SK-N-SH (cell line): ENCODE measurements around the gene TAS2R13. TPM values are rescaled to one million over a fixed set of nuclear protein-coding genes. Genes with fewer than 3 reads are reported as not detected.

Experiments used
- CTCF ChIA-PET: fragments of 300-600, 350-600 bp; formaldehyde crosslinking; extraction: SDS; loops from one replicate; lab custom pipeline; 2021; lab: Yijun Ruan, JAX
- POLR2A ChIA-PET: fragments of 350-600 bp; sonication (Branson Sonifier 250); formaldehyde crosslinking; extraction: SDS; loops from one replicate; lab custom pipeline; 2020; ENCODE audit warnings: antibody characterized with exemption, inconsistent platforms; lab: Yijun Ruan, JAX
- DNase-seq: peaks from one replicate; pipeline ENCODE4 v3.0.0; 2012
- H2AFZ ChIP-seq: fragments of 200-600 bp; sonication (generic); 2 replicates; pipeline ENCODE4 v1.8.1; 2016; ENCODE audit warnings: antibody characterized with exemption, mild to moderate bottlenecking, low read depth
- H3F3A ChIP-seq: fragments of 200-600 bp; sonication (generic); replicated peaks from 2 replicates; pipeline ENCODE3; 2016; ENCODE audit warnings: antibody characterized with exemption, mild to moderate bottlenecking; ENCODE audit not compliant: insufficient read depth
- H3K27ac ChIP-seq, 2 experiments: fragments of 200-500 bp in 1 of 2; fragments of 200-600 bp in 1 of 2; sonication (Bioruptor generic) in 1 of 2; sonication (generic), shearing (Covaris generic) in 1 of 2; 2 replicates each; pipeline versions ENCODE4 v1.5.1 to v1.6.1; 2014 to 2016; ENCODE audit warnings: low read depth in 2 of 2, inconsistent platforms in 1 of 2, low read length in 1 of 2, mild to moderate bottlenecking in 1 of 2, mixed read lengths in 1 of 2
- H3K27me3 ChIP-seq: fragments of 200-600 bp; sonication (generic), shearing (Covaris generic); 2 replicates; pipeline ENCODE4 v1.6.1; 2016; ENCODE audit warnings: mixed run types; ENCODE audit not compliant: insufficient read depth
- H3K36me3 ChIP-seq, 2 experiments: fragments of 200-500 bp in 1 of 2; fragments of 200-600 bp in 1 of 2; sonication (Bioruptor generic) in 1 of 2; sonication (generic) in 1 of 2; replicated peaks in 1 of 2; 2 replicates each; pipeline versions ENCODE3 to v1.5.1; 2014 to 2016; ENCODE audit warnings: low read length in 1 of 2, mild to moderate bottlenecking in 1 of 2; ENCODE audit not compliant: insufficient read depth in 2 of 2, control insufficient read depth in 1 of 2
- H3K4me1 ChIP-seq, 2 experiments: fragments of 200-500 bp in 1 of 2; fragments of 200-600 bp in 1 of 2; sonication (Bioruptor generic) in 1 of 2; sonication (generic), shearing (Covaris generic) in 1 of 2; 2 replicates each; pipeline versions ENCODE4 v1.5.1 to v1.6.1; 2014 to 2016; ENCODE audit warnings: low read depth in 1 of 2, low read length in 1 of 2, mixed run types in 1 of 2; ENCODE audit not compliant: insufficient read depth in 2 of 2, control insufficient read depth in 1 of 2
- H3K4me2 ChIP-seq: fragments of 200-600 bp; sonication (generic), shearing (Covaris generic); 2 replicates; pipeline ENCODE4 v1.6.1; 2017; ENCODE audit warnings: mixed run types
- H3K4me3 ChIP-seq, 2 experiments: fragments of 200-500 bp in 1 of 2; fragments of 200-600 bp in 1 of 2; sonication (Bioruptor generic) in 1 of 2; sonication (generic), shearing (Covaris generic) in 1 of 2; 2 replicates each; pipeline versions ENCODE4 v1.5.1 to v1.8.1; 2014 to 2016; ENCODE audit warnings: low read depth in 2 of 2, inconsistent platforms in 1 of 2, low read length in 1 of 2, mild to moderate bottlenecking in 1 of 2, mixed read lengths in 1 of 2, moderate library complexity in 1 of 2
- H3K79me2 ChIP-seq: fragments of 200-600 bp; sonication (generic); 2 replicates; pipeline ENCODE4 v1.8.1; 2017; ENCODE audit warnings: mild to moderate bottlenecking; ENCODE audit not compliant: insufficient read depth
- H3K9ac ChIP-seq: fragments of 200-600 bp; sonication (generic); 2 replicates; pipeline ENCODE4 v1.6.1; 2017; ENCODE audit warnings: mixed run types
- H3K9me2 ChIP-seq: fragments of 200-600 bp; sonication (generic); 2 replicates; pipeline ENCODE4 v1.6.1; 2017; ENCODE audit warnings: mixed run types
- H3K9me3 ChIP-seq: fragments of 200-600 bp; sonication (generic); 2 replicates; pipeline ENCODE4 v1.6.1; 2017; ENCODE audit warnings: mixed run types, mild to moderate bottlenecking, moderate library complexity
- H4K20me1 ChIP-seq: fragments of 200-600 bp; sonication (generic); 2 replicates; pipeline ENCODE4 v1.6.1; 2017; ENCODE audit warnings: mild to moderate bottlenecking, mixed run types; ENCODE audit not compliant: insufficient read depth
- CTCF ChIP-seq: fragments of 200-600 bp; sonication (generic); IDR thresholded peaks from 2 replicates; pipeline ENCODE4 v1.6.1; 2017; ENCODE audit warnings: antibody characterized with exemption, mild to moderate bottlenecking, moderate library complexity
- FOXJ3 ChIP-seq: sonication (generic); formaldehyde crosslinking; IDR thresholded peaks from 2 replicates; pipeline ENCODE4 v1.5.1; 2020; ENCODE audit warnings: mild to moderate bottlenecking, missing genetic modification reagents
- FOXM1 ChIP-seq: IDR thresholded peaks from 2 replicates; pipeline ENCODE4 v1.4.0; 2012; ENCODE audit warnings: low read depth, mild to moderate bottlenecking
- JUND ChIP-seq: IDR thresholded peaks from 2 replicates; pipeline ENCODE4 v1.4.0; 2012
- NFIC ChIP-seq: IDR thresholded peaks from 2 replicates; pipeline ENCODE4 v1.4.0; 2012; ENCODE audit warnings: borderline replicate concordance
- NRF1 ChIP-seq: IDR thresholded peaks from 2 replicates; pipeline ENCODE4 v1.6.1; 2012; ENCODE audit warnings: low read depth, mild to moderate bottlenecking, low read length
- RCOR1 ChIP-seq: fragments of 150-350 bp; IDR thresholded peaks from 2 replicates; pipeline ENCODE4 v1.6.1; 2017; ENCODE audit warnings: antibody characterized with exemption, low read length
- SIN3A ChIP-seq: IDR thresholded peaks from 2 replicates; pipeline ENCODE4 v1.6.1; 2012; ENCODE audit warnings: low read depth, mild to moderate bottlenecking, low read length, moderate library complexity, borderline replicate concordance
- TAF1 ChIP-seq: IDR thresholded peaks from 2 replicates; pipeline ENCODE4 v1.6.1; 2012; ENCODE audit warnings: low read depth, mild to moderate bottlenecking, low read length, moderate library complexity, borderline replicate concordance
- TCF12 ChIP-seq: IDR thresholded peaks from 2 replicates; pipeline ENCODE4 v1.4.0; 2012
- YY1 ChIP-seq: IDR thresholded peaks from 2 replicates; pipeline ENCODE4 v1.4.0; 2012; ENCODE audit warnings: low read depth, mild to moderate bottlenecking
- ZBTB33 ChIP-seq: IDR thresholded peaks from 2 replicates; pipeline ENCODE4 v1.4.0; 2012; ENCODE audit warnings: low read depth, borderline replicate concordance
- polyA plus RNA-seq, 3 experiments: library from polyadenylated mRNA; depleted of rRNA; stranded (reverse); fragments of >200 nt; gene quantifications; 2 replicates each; pipeline ENCODE4 v1.2.3, GENCODE V29; 2012

The TAS2R13 gene
- polyA plus RNA-seq, 1 of the 3 experiments (the other 2 are of a cell fraction): not detected

- DNase-seq: no peak
- POLR2A ChIA-PET: no interaction called here
These were observed 48.4 kb upstream of the TAS2R13 start for GRCh38 chr12:10957741-10958140.

GRCh38 chr12:10956085-10956484 lies 46.7 kb upstream of the TAS2R13 start:
- no peak overlapping the region for H3K4me2 ChIP-seq
- no peaks in the 10 kb centered on the region for H3F3A ChIP-seq
- no peaks in the 10 kb centered on the region for H3K9me2 ChIP-seq
- no peak overlapping the region for H3K4me3 ChIP-seq
- no peaks in the 10 kb centered on the region for H4K20me1 ChIP-seq
- no peak for DNase-seq
- no peak overlapping the region for H3K27ac ChIP-seq
- no peaks in the 10 kb centered on the region for H3K4me1 ChIP-seq
- POLR2A ChIA-PET: no interaction called here
- no peaks in the 10 kb centered on the region for H3K27me3 ChIP-seq
- H3K79me2 ChIP-seq: peaks cover 31% of the 10 kb centered on the region
- H3K9ac ChIP-seq: no peak overlapping the region
- no peaks in the 10 kb centered on the region for H3K36me3 ChIP-seq
- no peaks in the 10 kb centered on the region; the same call in 1 of the 2 replicates for H3K9me3 ChIP-seq
- no peak overlapping the region for H2AFZ ChIP-seq
- TF ChIP-seq ZBTB33 (no peak), YY1 (no peak), SIN3A (no peak), NFIC (no peak), FOXM1 (no peak), TAF1 (no peak), CTCF (no peak), NRF1 (no peak), RCOR1 (no peak)
- CTCF ChIA-PET: no interaction called here

More at GRCh38 chr12:10957741-10958140, 48.4 kb upstream of the TAS2R13 start:
- Histone ChIP-seq H4K20me1 (no peaks in the 10 kb centered on the region), H3K4me1 (no peaks in the 10 kb centered on the region; a peak in 1 of 4 replicates), H3K27me3 (no peaks in the 10 kb centered on the region), H3K4me2 (no peak overlapping the region), H3K9ac (no peak overlapping the region), H3K9me2 (no peaks in the 10 kb centered on the region), H3F3A (no peaks in the 10 kb centered on the region), H2AFZ (no peak overlapping the region), H3K4me3 (no peak overlapping the region), H3K79me2 (peaks cover 31% of the 10 kb centered on the region), H3K9me3 (no peaks in the 10 kb centered on the region; the same call in 1 of the 2 replicates)
- CTCF ChIA-PET: interaction anchor here (1.3 kb wide), 1 partner anchor 242 kb away, joined by 5 read pairs; no protein-coding TSS in a partner anchor
- no peak for TF ChIP-seq NFIC
- no peak for TF ChIP-seq FOXJ3 (CRISPR knock-in tag)
- TF ChIP-seq JUND: 0 out of 2 replicates have a peak, but pooled peaks have one; percentile 11
- peak; percentile 41; the same call in 1 of the 2 replicates for TF ChIP-seq TCF12
- TF ChIP-seq, all 33 proteins: peak for 2
- Histone ChIP-seq H3K36me3 (no peaks in the 10 kb centered on the region), H3K27ac (no peak overlapping the region)
